Esophagus (tissue), 2 donors: Measurements from ENCODE around the gene DDX23. TPM values are rescaled to one million over a fixed set of nuclear protein-coding genes. Genes with fewer than 3 reads are reported as not detected.

Experiments
- H3K27ac ChIP-seq, 2 donors: one replicate each; pipeline ENCODE4 v1.5.1; 2013; ENCODE audit warnings: low read depth in 2 of 2, mild to moderate bottlenecking in 2 of 2, inconsistent platforms in 1 of 2, low read length in 1 of 2, moderate library complexity in 1 of 2
- H3K27me3 ChIP-seq, 2 donors: one replicate each; pipeline ENCODE4 v1.6.1; 2013; ENCODE audit warnings: low read length in 2 of 2, control low read depth in 1 of 2, mild to moderate bottlenecking in 1 of 2; ENCODE audit not compliant: insufficient read depth in 2 of 2, control insufficient read depth in 1 of 2
- H3K36me3 ChIP-seq, 2 donors: one replicate each; pipeline ENCODE4 v1.6.1; 2013; ENCODE audit warnings: low read length in 1 of 2; ENCODE audit not compliant: control insufficient read depth in 2 of 2, insufficient read depth in 2 of 2
- H3K4me1 ChIP-seq, 2 donors: one replicate each; pipeline ENCODE4 v1.6.1; 2013; ENCODE audit warnings: low read length in 1 of 2; ENCODE audit not compliant: control insufficient read depth in 2 of 2, insufficient read depth in 2 of 2
- H3K4me3 ChIP-seq, 2 donors: one replicate each; pipeline ENCODE4 v1.5.1; 2013; ENCODE audit warnings: low read length in 2 of 2, mild to moderate bottlenecking in 2 of 2, low read depth in 1 of 2, moderate library complexity in 1 of 2
- H3K9me3 ChIP-seq, 2 donors: one replicate each; pipeline ENCODE4 v1.6.1; 2013; ENCODE audit warnings: mild to moderate bottlenecking in 2 of 2, low read depth in 1 of 2, low read length in 1 of 2, moderate library complexity in 1 of 2; ENCODE audit not compliant: control insufficient read depth in 2 of 2, insufficient read depth in 1 of 2
- WGBS, 2 donors: extraction: QIAGEN DNeasy Blood & Tissue Kit; methylation state at CpG; one replicate each; pipeline ENCODE4 v1.1.7; 2013; 5-methylcytosine and 5-hydroxymethylcytosine counted together
- polyA plus RNA-seq, 2 donors: library from polyadenylated mRNA; stranded (reverse); fragments of 200-250 nt; gene quantifications; one replicate each; pipeline ENCODE4 v1.2.3, GENCODE V29; 2013
- donor health status: healthy with polysubstance abuse.
- donor health status: Bipolar disorder and iron deficiency.

Gene DDX23
- polyA plus RNA-seq, 2 donors = 26.2 to 37.5 TPM

DNA sequence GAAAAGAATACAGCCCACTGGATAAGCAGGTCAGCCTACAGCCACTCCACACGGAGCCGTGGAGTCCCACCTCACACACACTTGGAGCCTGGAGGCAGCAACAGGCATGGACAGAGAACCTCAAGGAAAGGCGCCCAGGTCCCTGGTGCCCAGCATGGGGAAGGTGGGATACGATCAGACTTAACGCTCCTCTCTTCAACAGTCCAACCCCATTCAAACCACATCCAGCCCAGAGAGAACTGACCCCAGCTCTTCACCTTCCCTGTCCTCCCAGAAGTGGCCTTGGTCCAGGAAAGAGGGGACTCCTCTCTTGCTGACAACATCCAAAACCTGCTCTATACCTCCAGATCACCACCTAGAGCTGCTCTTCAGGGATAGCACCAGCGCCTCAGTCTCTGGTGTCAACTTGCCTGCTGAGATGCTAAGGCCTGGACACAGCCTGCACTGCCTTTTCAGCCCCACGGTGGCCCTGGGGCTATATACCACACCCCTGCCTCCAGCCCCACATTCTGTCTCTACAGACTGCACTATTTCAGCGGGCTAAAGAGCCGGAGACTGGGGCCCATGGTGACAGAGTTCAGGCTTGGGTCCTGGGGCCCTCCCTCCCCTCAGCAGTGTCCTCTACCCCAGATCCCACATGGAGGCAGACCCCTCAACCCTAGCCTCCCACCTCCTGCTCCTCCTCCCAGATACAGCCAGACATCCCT lies 70.1 kb downstream of the DDX23 start:
- peak overlapping the region; percentile 59 to 76 for H3K27ac ChIP-seq
- no peaks in the 10 kb centered on the region for H3K9me3 ChIP-seq
- WGBS, 2 donors = 65 to 71% methylated on average over 9 of the region's 9 CpGs
- peaks cover 18 to 28% of the 10 kb centered on the region in 2 donors for H3K4me1 ChIP-seq
- no peaks in the 10 kb centered on the region for H3K27me3 ChIP-seq
- peaks cover 0 to 20% of the 10 kb centered on the region in 2 donors for H3K36me3 ChIP-seq
- no peak overlapping the region for H3K4me3 ChIP-seq

DNA sequence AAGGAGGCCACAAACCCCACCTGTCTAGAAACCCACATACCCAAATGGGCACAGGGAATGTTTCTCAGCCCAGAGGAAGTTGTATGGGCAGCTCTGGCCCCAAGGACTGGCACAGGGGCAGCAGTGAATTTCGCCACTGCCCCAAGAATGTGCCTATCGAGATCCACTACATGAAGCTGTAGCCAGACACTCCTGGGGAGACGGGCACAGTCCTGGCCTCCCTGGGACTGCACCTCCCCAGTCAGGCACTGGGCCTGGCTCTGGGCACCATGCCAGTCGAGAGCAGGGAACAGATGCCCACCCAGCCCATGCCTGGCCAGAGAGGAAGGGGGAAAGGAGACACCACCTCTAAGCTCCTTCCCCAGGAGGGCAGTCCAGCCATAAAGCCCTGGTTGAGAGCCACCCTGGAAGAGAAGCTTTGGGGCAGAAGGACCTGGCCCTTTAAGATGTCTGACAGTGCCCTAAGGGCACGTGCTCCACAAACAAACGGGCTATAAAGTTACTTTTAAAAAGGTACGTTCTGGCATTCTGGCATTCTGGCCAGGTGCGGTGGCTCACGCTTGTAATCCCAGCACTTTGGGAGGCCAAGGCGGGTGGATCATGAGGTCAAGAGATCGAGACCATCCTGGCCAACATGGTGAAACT lies 71.5 kb downstream of the DDX23 start:
- WGBS, 2 donors = 47 to 63% methylated on average over 11 of the region's 11 CpGs
- no peaks in the 10 kb centered on the region for H3K27me3 ChIP-seq
- H3K27ac ChIP-seq = peak overlapping the region; percentile 5 to 29
- no peaks in the 10 kb centered on the region for H3K9me3 ChIP-seq
- H3K4me3 ChIP-seq = no peak overlapping the region
- H3K4me1 ChIP-seq = peaks cover 18 to 24% of the 10 kb centered on the region in 2 donors
- H3K36me3 ChIP-seq = peaks cover 2 to 31% of the 10 kb centered on the region in 2 donors

DNA sequence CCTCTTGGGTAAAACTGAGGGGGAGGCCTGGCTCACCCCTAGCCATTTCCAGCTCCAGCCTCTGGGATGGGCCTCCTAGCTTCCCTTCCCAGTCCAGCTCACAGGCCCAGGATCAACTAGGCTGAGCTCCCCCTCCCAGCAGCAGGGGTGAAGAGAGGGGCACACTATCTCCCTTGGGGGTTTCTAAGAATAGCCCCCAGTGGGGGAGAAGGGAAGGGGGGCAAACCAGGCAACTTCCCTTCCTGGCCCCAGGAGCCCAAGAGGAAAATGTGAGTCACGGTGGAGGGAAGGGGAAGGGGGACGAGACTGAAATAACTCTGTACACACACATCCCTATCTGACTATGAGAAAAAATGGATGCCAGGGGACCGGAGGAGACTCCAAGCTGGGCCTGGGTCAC lies 72.1 kb downstream of the DDX23 start:
- H3K27me3 ChIP-seq = no peaks in the 10 kb centered on the region
- H3K27ac ChIP-seq = peak overlapping the region in 1 of 2 donors; percentile 72
- 55 to 63% methylated on average over 3 of the region's 3 CpGs for WGBS, 2 donors
- H3K36me3 ChIP-seq = peaks cover 6 to 38% of the 10 kb centered on the region in 2 donors
- no peak overlapping the region for H3K4me3 ChIP-seq
- no peaks in the 10 kb centered on the region for H3K9me3 ChIP-seq
- peaks cover 18 to 24% of the 10 kb centered on the region in 2 donors for H3K4me1 ChIP-seq

Other genes with a start within 250 kb of the DDX23 start
- gene KANSL2, start 169.9 kb downstream of the DDX23 start, polyA plus RNA-seq = 10 to 100 TPM; 19.1 to 21.5 TPM
- gene CCNT1, start 135.5 kb downstream of the DDX23 start, polyA plus RNA-seq = 1 to 10 TPM; 3.2 to 3.6 TPM
- gene ADCY6, start 63.1 kb downstream of the DDX23 start, polyA plus RNA-seq = 10 to 100 TPM in 1 of 2 donors, 1 to 10 TPM in 1; 7.2 to 18.5 TPM
- gene CACNB3, start 33.7 kb downstream of the DDX23 start, polyA plus RNA-seq = 10 to 100 TPM; 21.5 to 24.3 TPM
- 1 to 10 TPM; 2.6 to 3.9 TPM for gene RND1, start 13.7 kb upstream of the DDX23 start, polyA plus RNA-seq
- 10 to 100 TPM; 20.4 to 28.3 TPM for gene FKBP11, start 73.3 kb upstream of the DDX23 start, polyA plus RNA-seq
- gene ARF3, start 105.3 kb upstream of the DDX23 start, polyA plus RNA-seq = 10 to 100 TPM; 58.5 to 71.5 TPM
- 1 to 10 TPM; 1.6 to 2.1 TPM for gene WNT10B, start 119.6 kb upstream of the DDX23 start, polyA plus RNA-seq
- gene WNT1, start 126.2 kb upstream of the DDX23 start, polyA plus RNA-seq = under 1 TPM in 1 of 2 donors, not detected in 1; 0.05 TPM
- under 1 TPM; 0.12 to 0.29 TPM for gene DDN, start 147.2 kb upstream of the DDX23 start, polyA plus RNA-seq
- gene PRKAG1, start 166.6 kb upstream of the DDX23 start, polyA plus RNA-seq = 10 to 100 TPM; 52.5 to 54.7 TPM
- 10 to 100 TPM; 13.2 to 46.6 TPM for gene KMT2D, start 208.6 kb upstream of the DDX23 start, polyA plus RNA-seq
- gene RHEBL1, start 217.8 kb upstream of the DDX23 start, polyA plus RNA-seq = under 1 TPM; 0.24 to 0.39 TPM
- gene DHH, start 242.6 kb upstream of the DDX23 start, polyA plus RNA-seq = under 1 TPM; 0.06 to 0.21 TPM